Myocyte (in vitro differentiated cells): ENCODE results near the gene FAP. TPM values are rescaled to one million over a fixed set of nuclear protein-coding genes. Genes with fewer than 3 reads are reported as not detected.

Experiments
- DNase-seq: peaks from one replicate; pipeline ENCODE4 v3.0.0-alpha.2; 2012; ENCODE audit warnings: low read depth
- total RNA-seq: library from RNA; depleted of rRNA; stranded (reverse); fragments of >200 nt; gene quantifications from 2 replicates; pipeline ENCODE4 v1.2.3, GENCODE V29; 2014

The FAP gene
- total RNA-seq, 1 donor from 2014 or later, result 57.7 TPM

DNA sequence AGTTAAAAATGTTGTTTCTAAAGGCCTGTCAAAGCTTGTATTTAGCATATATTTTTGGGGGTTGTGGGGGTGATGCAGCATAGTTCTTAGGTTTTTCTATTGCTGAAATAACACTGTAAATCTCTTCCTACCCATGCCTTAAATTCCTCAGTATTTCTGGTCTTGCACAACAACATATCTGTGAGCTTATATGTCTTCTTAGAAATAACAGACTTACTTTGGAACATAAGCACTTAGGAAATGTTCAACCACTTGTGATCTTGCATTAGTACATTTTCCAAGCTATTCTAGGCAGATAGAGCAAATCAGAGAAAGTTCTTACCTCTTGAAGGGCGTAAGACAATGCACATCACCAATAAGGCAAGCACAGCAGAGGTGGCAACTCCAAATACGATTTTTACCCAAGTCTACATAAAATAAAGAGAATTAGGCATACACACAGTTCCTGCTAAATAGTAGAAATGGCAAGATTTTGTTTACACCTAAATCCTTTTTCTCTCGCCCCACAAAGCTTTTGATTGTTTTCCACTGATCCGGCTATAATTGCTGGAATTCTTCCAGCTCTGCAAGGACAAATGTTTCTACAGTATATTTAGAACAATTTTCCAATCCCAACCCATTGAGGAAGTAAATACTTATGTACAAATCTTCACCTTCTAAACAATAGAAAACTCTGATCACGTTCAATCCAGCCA lies 512 bp downstream of the FAP start:
- peak; percentile 24 for DNase-seq

GRCh38 chr2:162241571-162241970 lies 1.7 kb downstream of the FAP start:
- DNase-seq, result no peak

DNA sequence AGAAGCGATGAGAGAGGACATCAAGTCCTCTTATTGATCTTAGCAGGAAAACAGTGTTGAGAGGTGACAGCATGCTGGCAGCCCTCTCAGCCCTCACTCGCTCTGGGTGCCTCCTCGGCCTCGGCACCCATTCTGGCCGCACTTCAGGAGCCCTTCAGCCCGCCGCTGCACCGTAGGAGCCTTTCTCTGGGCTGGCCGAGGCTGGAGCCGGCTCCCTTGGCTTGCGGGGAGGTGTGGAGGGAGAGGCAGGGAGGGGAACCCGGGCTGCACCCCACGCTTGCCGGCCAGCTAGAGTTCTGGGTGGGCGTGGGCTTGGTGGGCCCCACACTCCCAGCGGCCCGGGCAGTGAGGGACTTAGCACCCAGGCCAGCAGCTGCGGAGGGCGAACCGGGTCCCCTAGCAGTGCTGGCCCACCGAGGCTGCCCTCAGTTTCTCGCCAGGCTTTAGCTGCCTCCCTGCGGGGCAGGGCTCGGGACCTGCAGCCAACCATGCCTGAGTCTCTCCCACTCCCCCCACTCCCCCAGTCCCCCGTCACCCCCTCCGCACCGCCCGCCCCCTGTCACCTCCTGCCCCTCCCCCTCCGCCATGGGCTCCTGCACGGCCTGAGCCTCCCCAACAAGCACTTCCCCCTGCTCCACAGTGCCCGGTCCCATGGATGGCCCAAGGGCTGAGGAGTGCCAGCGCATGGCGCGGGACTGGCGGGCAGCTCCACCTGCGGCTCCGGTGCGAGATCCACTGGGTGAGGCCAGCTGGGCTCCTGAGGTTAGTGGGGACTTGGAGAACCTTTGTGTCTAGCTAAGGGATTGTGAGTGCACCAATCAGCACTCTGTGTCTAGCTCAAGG lies 8.4 kb downstream of the FAP start:
- DNase-seq, result no peak

DNA sequence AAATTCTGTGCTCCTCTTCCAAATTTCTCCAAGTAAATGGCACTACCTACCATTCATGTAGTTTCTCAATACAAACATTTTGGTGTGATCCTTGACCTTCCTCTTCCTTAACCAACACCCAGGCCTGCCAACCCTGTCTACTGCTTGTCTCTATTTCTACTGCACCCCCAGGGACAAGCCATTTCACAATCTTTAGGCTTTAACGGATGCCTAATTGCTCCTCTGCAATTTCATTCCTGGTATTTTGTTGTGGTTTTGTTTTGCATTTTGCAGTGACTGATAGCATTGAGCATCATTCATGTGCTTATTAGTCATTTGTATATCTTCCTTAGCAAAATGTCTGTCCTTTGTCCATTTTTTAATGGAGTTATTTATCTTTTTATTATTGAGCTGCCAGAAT lies 10.0 kb downstream of the FAP start:
- DNase-seq, result peak; percentile 65

- DNase-seq, result no peak
Measured at GRCh38 chr2:162232671-162233070, 10.6 kb downstream of the FAP start.

GRCh38 chr2:162232027-162232426 lies 11.2 kb downstream of the FAP start:
- no peak for DNase-seq

DNA sequence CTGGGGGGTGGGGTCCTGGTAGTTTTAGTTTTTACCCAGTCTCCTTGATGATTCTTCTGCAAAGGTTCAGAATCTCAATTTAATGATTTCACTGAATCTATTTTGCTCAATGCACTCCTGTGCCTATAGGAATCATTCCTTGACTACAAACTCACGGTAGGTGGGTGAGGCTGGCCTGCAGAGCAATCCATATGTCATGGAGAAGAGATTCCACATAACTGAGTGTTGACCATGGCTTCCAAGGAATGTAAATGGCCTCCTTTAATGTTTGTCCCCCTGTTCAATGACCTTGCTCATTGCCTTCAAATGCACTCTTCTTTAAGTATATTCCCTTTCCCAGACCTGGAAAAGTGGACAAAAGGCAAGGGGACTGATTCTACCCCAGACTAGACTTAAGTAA lies 12.5 kb downstream of the FAP start:
- DNase-seq, result no peak

- no peak for DNase-seq
Measured at GRCh38 chr2:162226836-162227235, 16.4 kb downstream of the FAP start.

DNA sequence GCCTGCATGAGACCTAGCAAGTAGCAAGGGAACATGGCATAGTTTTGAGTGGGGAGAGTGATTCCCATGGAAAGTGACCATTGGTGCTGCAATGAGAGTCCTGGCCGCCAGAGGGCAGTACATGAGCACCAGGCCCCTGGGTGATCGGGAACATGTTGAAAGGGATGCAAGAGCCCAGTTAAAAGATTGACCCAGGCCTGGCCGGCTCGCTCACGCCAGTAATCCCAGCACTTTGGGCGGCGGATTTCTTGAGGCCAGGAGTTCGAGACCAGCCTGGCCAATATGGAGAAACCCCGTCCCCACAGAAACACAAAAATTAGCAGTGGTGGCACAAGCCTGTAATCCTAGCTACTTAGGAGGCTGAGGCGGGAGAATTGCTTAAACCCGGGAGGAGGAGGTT lies 22.2 kb downstream of the FAP start:
- DNase-seq, result peak; percentile 77

DNA sequence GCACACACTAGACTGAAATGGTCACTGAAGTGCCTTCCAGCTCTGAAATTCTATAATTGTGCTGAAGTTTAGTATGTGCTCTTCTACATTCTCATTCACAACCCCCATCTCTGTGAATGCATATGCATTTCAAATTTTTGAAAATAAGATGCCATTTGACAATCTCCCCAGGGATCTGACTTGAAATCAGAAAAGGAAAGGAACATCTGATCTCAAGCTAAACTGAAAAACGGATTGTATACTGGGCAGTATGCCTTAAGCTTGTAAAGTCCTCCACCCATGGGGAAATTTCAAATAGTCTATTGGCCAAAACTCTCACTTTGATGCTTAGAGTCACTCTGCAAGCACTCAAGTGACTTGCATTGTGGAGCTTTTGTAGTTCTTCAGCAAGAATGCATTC lies 22.9 kb downstream of the FAP start:
- DNase-seq, result no peak

DNA sequence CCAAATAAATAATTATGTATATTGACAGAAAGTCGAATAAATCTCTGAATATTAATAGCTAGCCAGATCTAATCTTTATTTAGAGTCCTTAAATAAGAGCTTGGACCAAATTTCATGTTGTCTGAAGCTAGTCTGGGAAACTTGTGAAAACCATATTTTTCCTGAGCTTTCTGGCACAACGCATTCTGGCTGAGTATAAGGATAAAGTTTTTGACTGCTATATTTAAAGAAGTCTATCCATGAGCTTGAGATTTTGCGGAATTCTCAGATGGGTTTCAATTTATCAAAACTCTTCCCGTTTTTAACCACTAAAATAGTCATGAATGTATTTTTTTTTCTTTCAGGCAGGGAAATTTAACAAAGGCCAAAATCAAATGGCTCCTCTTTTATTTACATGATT lies 23.8 kb downstream of the FAP start:
- DNase-seq, result no peak

GRCh38 chr2:162217598-162217997 lies 25.6 kb downstream of the FAP start:
- no peak for DNase-seq

DNA sequence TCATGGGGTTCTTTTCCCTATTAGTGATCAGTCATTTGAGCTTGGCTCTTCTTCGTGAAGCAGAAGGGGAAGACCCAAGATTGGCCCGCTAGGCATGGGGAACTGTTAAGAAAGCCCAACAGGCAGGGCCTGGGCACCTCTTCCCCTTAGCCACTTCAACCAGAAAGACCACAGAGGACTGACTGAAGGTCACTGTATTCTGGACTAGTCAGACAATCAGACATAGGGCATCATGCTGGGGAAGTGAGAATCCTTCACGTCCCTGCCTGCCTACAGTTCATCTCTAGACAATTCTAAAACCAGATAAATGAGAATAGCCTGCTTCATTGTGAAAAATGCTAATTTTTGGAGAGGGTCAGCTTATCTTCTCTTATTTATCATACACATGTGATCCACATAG lies 28.1 kb downstream of the FAP start:
- DNase-seq, result no peak

DNA sequence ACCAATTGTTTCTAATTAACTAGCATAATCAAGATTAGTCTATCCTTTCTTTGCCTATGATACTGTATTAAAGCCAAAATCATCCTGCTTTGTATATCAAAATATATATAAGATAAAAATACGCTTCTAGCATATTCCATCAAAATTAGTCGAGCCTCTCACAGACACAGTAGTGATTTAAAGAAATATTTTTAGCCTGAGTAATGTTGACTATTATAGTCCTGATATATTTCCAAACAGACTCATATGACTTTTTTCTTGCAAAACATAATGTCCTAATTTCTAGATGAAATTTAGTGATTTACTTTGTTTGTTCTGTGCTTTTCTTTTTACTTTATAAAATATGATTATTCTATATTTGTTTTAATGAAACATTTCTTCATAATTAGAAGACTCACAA lies 30.9 kb downstream of the FAP start:
- DNase-seq, result no peak

- DNase-seq, result peak; percentile 26
Measured at GRCh38 chr2:162211732-162212131, 31.5 kb downstream of the FAP start.

DNA sequence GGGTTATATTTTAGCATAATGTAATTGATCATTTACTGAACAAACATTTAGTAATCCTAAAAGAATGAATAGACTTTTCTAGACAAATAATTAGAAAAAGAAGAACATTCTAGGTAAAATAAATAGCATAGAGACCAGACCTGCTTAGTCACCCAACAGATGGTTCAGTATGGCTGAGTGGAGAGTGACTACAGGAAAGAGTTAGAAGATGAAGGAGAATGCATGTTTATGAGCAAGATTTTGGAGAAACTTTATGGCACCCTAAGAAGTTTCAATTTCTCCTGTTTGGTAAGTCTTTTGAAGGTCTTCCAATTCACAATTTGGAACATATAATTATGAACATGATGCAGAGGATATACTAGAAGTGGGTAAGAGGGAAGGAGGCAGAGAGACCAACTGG lies 32.9 kb downstream of the FAP start:
- no peak for DNase-seq

DNA sequence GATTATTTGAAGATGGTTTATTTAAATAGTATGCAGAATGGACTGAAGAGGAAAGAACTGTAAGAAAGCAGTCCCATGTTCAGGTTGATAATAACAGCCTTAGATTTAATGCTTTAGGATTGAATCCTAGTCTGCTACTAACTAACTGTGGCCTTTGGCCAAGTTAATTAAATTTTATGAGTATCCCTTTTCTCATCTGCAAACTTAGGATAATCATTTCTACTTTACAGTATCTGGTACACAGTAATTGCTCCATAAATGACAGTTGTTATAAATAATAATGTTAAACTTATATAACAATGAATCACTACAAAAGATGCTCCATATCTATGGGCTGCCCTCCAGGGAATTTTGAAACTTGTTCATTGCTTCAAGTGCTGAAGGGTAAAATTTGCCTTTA lies 41.0 kb downstream of the FAP start:
- DNase-seq, result no peak

DNA sequence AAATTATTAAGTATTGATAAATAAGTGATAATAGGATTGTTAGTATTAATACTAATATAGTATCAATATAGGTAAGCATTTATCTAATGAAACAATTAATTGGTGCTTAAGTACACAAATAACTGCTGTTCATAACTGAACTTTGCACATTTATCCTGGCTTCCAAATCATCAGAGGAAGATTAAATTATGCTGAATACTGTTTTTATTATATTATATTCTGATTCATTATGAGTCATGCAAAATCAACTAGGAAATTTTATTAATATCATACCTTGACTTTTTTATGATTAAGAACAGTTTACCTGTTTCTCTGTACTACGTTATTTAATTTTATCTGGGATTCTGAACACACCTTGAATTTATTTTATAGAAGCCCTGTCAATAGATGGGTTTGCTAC lies 42.6 kb downstream of the FAP start:
- no peak for DNase-seq

DNA sequence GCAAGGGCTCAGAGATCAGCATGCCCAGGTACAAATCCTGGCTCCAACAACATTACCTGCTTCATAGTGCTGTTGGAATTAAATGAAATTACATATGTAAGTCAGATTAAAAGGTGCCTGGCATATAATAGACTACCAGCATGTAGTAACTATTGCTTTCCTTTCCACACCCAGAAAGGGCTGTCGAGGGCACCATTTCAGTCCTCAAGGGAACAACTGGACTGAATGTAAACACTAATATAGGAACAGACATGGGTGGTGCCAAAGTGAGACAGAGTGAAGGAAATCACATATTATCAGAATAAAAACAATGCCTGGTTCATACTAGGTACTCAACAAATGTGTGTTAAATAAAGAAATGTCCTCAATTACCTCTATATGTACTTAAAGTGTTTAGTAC lies 43.3 kb downstream of the FAP start:
- no peak for DNase-seq

- DNase-seq, result no peak
Measured at GRCh38 chr2:162198239-162198638, 45.0 kb downstream of the FAP start.

DNA sequence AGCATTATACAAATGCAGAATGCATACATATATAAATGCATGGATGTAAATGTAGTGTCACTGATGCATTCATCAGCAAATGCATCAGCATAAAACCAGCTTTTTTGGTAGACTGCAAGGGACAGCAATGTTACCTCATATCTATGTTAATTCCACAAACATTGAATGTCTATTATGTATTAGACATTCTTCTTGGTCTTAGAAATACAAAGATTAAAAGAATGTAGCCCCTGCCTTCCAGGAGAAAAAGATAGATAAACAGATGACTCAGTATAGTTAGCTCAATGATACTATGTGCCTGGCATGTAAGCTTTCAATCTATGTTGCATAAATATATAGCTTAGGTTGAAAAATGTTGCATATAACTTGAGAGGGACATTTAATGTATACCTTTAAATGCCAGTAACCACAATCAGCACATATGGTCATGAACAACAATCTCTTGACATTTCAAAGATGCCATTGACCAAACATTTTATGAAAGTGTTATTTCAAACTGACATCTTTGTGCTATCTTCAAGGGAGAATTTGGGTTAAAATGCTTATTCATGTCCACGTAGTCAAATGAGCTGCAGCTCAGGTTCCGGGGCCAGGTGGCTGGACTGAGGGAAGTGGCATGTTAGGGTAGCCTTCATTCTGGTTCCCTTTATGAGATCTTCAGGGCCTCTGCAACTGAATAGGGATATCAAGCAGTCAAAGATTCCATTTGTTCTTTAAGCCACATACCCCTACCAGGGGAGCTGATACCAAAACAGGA lies 46.0 kb downstream of the FAP start:
- no peak for DNase-seq

DNA sequence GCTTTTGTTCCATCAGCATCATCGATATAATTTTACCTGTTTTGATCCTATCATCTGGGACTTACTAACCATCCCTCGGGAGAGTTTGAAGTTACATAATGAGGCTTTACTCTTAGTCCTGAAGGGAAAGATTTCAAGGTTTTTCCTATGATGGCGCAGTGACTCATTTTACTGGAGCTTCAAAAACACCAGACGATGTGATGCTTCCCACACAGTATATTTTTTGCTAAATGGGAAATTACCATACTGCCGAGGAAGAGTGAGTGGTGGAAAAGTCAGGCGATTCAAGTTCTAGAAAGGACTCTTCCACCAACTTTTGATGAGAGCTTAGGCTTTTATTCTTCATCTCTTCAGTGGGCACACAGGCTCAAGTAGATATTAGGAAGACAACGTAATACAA lies 46.6 kb downstream of the FAP start:
- no peak for DNase-seq
